Renal pelvis (tissue), 4 donors: ENCODE results near the gene RRP15. TPM values are rescaled to one million over a fixed set of nuclear protein-coding genes. Genes with fewer than 3 reads are reported as not detected.
"Not testable (repeated sequence)": the region's sequence is repeated elsewhere in the genome, so short reads cannot be mapped to it uniquely, and the experiment has no call there.

Experiments
- DNase-seq: peaks from one replicate; pipeline ENCODE4 v3.0.0-alpha.2; 2013
- polyA plus RNA-seq, 3 donors: library from polyadenylated mRNA; unstranded; fragments of 120-200 nt; gene quantifications; one replicate each; pipeline ENCODE4 v1.2.1, GENCODE V29; 2013; ENCODE audit not compliant: insufficient read length in 3 of 3

RRP15 gene
- polyA plus RNA-seq, 3 donors, result 21.9 to 26.2 (median 22.4) TPM

- no peak for DNase-seq
These were observed 646 bp upstream of the RRP15 start for GRCh38 chr1:218284377-218284916.

- DNase-seq, result no peak
These were observed 7.4 kb downstream of the RRP15 start for GRCh38 chr1:218292515-218292914.

GRCh38 chr1:218294546-218294945 is 9.5 kb downstream of the RRP15 start:
- no peak for DNase-seq

GRCh38 chr1:218296162-218296561 is 11.1 kb downstream of the RRP15 start:
- DNase-seq, result no peak

- DNase-seq, result no peak
These were observed 12.4 kb downstream of the RRP15 start for GRCh38 chr1:218297461-218297860.

- DNase-seq, result no peak
These were observed 12.8 kb downstream of the RRP15 start for GRCh38 chr1:218297867-218298266.

GRCh38 chr1:218298398-218298797 is 13.3 kb downstream of the RRP15 start:
- DNase-seq, result no peak

- DNase-seq, result no peak
These were observed 14.3 kb downstream of the RRP15 start for GRCh38 chr1:218299416-218299815.

- no peak for DNase-seq
These were observed 16.1 kb downstream of the RRP15 start for GRCh38 chr1:218301217-218301616.

GRCh38 chr1:218302155-218302554 is 17.1 kb downstream of the RRP15 start:
- no peak for DNase-seq

GRCh38 chr1:218303176-218303879 is 18.2 kb downstream of the RRP15 start:
- DNase-seq, result no peak

- no peak for DNase-seq
These were observed 19.4 kb downstream of the RRP15 start for GRCh38 chr1:218304281-218305039.

GRCh38 chr1:218305472-218306064 is 20.5 kb downstream of the RRP15 start:
- DNase-seq, result no peak

- no peak for DNase-seq
These were observed 27.4 kb downstream of the RRP15 start for GRCh38 chr1:218312509-218312908.

GRCh38 chr1:218314316-218314715 is 29.2 kb downstream of the RRP15 start:
- no peak for DNase-seq

GRCh38 chr1:218315638-218316037 is 30.5 kb downstream of the RRP15 start:
- DNase-seq, result no peak

GRCh38 chr1:218317061-218317460 is 32.0 kb downstream of the RRP15 start:
- no peak for DNase-seq

- not testable (repeated sequence) for DNase-seq
These were observed 35.1 kb downstream of the RRP15 start for GRCh38 chr1:218320182-218320581.

GRCh38 chr1:218322762-218323161 is 37.7 kb downstream of the RRP15 start:
- no peak for DNase-seq

- no peak for DNase-seq
These were observed 38.6 kb downstream of the RRP15 start for GRCh38 chr1:218323568-218324225.

GRCh38 chr1:218324226-218324580 is 39.1 kb downstream of the RRP15 start:
- no peak for DNase-seq

GRCh38 chr1:218328769-218329168 is 43.7 kb downstream of the RRP15 start:
- no peak for DNase-seq
